ENCODE measurements around the gene TTC34. TPM values are rescaled to one million over a fixed set of nuclear protein-coding genes. Genes with fewer than 3 reads are reported as not detected.

Gene TTC34
- total RNA-seq, 2 donors from 2014 or later: under 0.01 to 0.52 TPM

- Histone ChIP-seq H3K4me3 (no peak overlapping the region), H3K27me3 (no peaks in the 10 kb centered on the region), H3K27ac (no peak overlapping the region), H3K36me3 (replicated peaks in 1 of 2; ENCODE audit: insufficient read depth in 1 of 2, low read depth in 2 of 2) (no peaks in the 10 kb centered on the region), H3K4me1 (no peaks in the 10 kb centered on the region), H3K9me3 (no peaks in the 10 kb centered on the region)
- 64 to 67% methylated on average over 13 to 15 of the region's 18 CpGs for WGBS, 2 donors
- intact Hi-C loops (cut with DNase I): no loop called here
- no peak for ATAC-seq
- TF ChIP-seq POLR2A (IDR thresholded peaks at IDR 0.05): no peak
- TF ChIP-seq, protein P1, sequence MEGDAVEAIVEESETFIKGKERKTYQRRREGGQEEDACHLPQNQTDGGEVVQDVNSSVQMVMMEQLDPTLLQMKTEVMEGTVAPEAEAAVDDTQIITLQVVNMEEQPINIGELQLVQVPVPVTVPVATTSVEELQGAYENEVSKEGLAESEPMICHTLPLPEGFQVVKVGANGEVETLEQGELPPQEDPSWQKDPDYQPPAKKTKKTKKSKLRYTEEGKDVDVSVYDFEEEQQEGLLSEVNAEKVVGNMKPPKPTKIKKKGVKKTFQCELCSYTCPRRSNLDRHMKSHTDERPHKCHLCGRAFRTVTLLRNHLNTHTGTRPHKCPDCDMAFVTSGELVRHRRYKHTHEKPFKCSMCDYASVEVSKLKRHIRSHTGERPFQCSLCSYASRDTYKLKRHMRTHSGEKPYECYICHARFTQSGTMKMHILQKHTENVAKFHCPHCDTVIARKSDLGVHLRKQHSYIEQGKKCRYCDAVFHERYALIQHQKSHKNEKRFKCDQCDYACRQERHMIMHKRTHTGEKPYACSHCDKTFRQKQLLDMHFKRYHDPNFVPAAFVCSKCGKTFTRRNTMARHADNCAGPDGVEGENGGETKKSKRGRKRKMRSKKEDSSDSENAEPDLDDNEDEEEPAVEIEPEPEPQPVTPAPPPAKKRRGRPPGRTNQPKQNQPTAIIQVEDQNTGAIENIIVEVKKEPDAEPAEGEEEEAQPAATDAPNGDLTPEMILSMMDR (IDR thresholded peaks at IDR 0.05): no peak
- no peak for DNase-seq
Measured at GRCh38 chr1:2602866-2603520, 198.5 kb downstream of the TTC34 start.

GRCh38 chr1:2602311-2602835 lies 199.1 kb downstream of the TTC34 start:
- 63 to 76% methylated on average over 15 of the region's 15 CpGs for WGBS, 2 donors
- Histone ChIP-seq H3K4me3 (no peak overlapping the region), H3K27ac (no peak overlapping the region), H3K4me1 (no peaks in the 10 kb centered on the region), H3K27me3 (no peaks in the 10 kb centered on the region), H3K36me3 (replicated peaks in 1 of 2; ENCODE audit: insufficient read depth in 1 of 2, low read depth in 2 of 2) (no peaks in the 10 kb centered on the region), H3K9me3 (no peaks in the 10 kb centered on the region)
- TF ChIP-seq, protein P1 (IDR thresholded peaks at IDR 0.05): no peak
- no peak for TF ChIP-seq POLR2A (IDR thresholded peaks at IDR 0.05)
- DNase-seq (no peak), ATAC-seq (no peak)
- intact Hi-C loops (cut with DNase I): no loop called here

DNA sequence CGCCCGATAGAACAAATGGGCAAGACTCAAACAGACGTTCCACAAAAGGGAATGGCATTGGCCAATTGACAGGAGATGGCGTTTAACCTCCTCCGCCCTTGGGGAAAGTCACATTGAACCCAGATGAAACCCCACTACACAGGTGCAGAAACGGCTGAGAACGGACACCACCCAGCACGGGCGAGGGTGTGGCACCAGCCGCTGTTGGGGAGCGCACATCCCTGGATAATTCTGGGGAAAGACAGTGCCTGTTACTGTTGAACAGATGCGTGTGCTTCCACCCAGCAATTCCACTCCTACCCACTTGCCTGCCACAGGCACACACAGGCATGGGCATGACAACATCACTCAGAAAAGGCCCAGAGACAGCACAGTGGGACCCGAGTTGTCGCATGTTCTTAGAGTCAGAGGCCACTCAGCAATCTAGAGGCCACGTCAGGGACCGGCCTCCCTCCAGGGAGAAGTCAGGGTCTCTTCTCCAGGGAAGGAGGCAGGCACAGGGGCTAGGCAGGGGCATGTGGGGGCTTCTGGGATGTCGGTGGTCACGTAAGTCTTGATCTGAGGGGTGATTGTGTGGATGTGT lies 199.7 kb downstream of the TTC34 start:
- Histone ChIP-seq H3K27me3 (no peaks in the 10 kb centered on the region), H3K9me3 (no peaks in the 10 kb centered on the region), H3K36me3 (replicated peaks in 1 of 2; ENCODE audit: insufficient read depth in 1 of 2, low read depth in 2 of 2) (no peaks in the 10 kb centered on the region), H3K4me1 (no peaks in the 10 kb centered on the region), H3K4me3 (no peak overlapping the region), H3K27ac (no peak overlapping the region)
- intact Hi-C loops (cut with DNase I): no loop called here
- ATAC-seq (no peak), DNase-seq (no peak)
- WGBS, 2 donors: 78 to 81% methylated on average over 12 to 18 of the region's 18 CpGs
- TF ChIP-seq, protein P1 (IDR thresholded peaks at IDR 0.05): no peak

DNA sequence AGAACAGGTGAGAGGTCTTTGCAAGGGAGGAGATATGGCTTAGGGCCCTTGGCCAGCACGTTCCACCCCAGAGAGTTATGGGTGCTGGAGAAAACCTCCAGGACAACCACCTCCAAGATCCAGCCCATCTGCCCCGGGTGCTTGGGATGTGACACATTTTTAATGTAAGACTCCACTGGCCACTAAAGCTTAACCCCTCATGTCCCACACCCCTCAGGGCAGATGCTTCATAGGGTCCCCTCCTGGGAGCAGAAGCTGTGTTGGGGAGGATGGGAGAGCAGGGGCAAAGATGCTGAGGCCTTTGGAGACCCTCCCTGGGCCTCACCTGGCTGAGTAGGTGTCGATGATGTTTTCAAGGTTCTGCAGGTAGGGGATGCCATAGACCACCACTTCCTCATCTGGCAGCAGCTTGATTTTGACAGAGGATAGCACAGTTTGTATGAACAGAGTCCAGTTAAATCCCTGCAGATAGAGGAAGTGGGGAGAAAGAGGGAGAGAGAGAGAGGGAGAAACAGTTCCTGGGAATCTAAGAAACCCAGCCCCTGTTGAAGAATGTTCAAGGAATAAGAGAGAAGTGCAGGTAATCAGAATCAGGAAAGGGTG lies 203.1 kb downstream of the TTC34 start:
- peaks cover 8% of the 10 kb centered on the region for H3K4me1 ChIP-seq
- no peaks in the 10 kb centered on the region for H3K27me3 ChIP-seq
- no peaks in the 10 kb centered on the region for H3K9me3 ChIP-seq
- ATAC-seq (no peak), DNase-seq (no peak)
- H3K4me3 ChIP-seq: no peak overlapping the region
- no peak overlapping the region for H3K27ac ChIP-seq
- H3K36me3 ChIP-seq (replicated peaks in 1 of 2; ENCODE audit: insufficient read depth in 1 of 2, low read depth in 2 of 2): no peaks in the 10 kb centered on the region
- intact Hi-C loops (cut with DNase I): no loop called here
- TF ChIP-seq, protein P1 (IDR thresholded peaks at IDR 0.05): no peak
- no peak for TF ChIP-seq POLR2A (IDR thresholded peaks at IDR 0.05)
- 70 to 76% methylated on average over 3 of the region's 3 CpGs for WGBS, 2 donors
